GM12878 (cell line): ENCODE measurements around the gene CDKN2B. TPM values are rescaled to one million over a fixed set of nuclear protein-coding genes. Genes with fewer than 3 reads are reported as not detected.

ENCODE experiments used
- ATAC-seq: fragments of 200-7000 bp; cut with Tn5 transposase; 3 replicates; pipeline ENCODE4 v1.9.1; 2020; ENCODE audit warnings: mild to moderate bottlenecking, moderate library complexity
- Bru-seq: library from RNA; stranded (reverse); fragments of 400-500 nt; gene quantifications from one replicate; lab custom pipeline; 2021; lab: Mats Ljungman, UMichigan
- BruChase-seq, 2 experiments: library from RNA; stranded (reverse); fragments of 400-500 nt; gene quantifications; one replicate each; lab custom pipeline; 2021; lab: Mats Ljungman, UMichigan
- BruUV-seq: library from RNA; stranded (reverse); fragments of 400-500 nt; replicated peaks from 2 replicates; lab custom pipeline; 2021; lab: Mats Ljungman, UMichigan
- CTCF ChIA-PET: fragments of 300-600 bp; sonication (Branson Sonifier 250); formaldehyde crosslinking; extraction: SDS; loops from one replicate; lab custom pipeline; 2021; ENCODE audit warnings: inconsistent platforms; lab: Yijun Ruan, JAX
- POLR2A ChIA-PET: fragments of 350-600 bp; formaldehyde crosslinking; extraction: SDS; loops from one replicate; lab custom pipeline; 2021; ENCODE audit warnings: inconsistent platforms; lab: Charles Lee
- RAD21 ChIA-PET: fragments of 300-600 bp; sonication (Branson Sonifier 250); formaldehyde crosslinking; loops from one replicate; lab custom pipeline; 2023; ENCODE audit warnings: antibody characterized with exemption; ENCODE audit not compliant: unreplicated experiment; lab: Charles Lee
- SMC1A ChIA-PET: fragments of 300-600 bp; sonication (Branson Sonifier 250); formaldehyde crosslinking; loops from one replicate; lab custom pipeline; 2023; ENCODE audit not compliant: unreplicated experiment, uncharacterized antibody; lab: Charles Lee
- DNase-seq: peaks from one replicate; pipeline ENCODE4 v3.0.0-alpha.2; 2011; ENCODE audit warnings: low read depth, low spot score
- FAIRE-seq: peaks from 3 replicates; lab custom pipeline; 2011; peaks lifted over from hg19 to GRCh38; lab: Jason Lieb, UNC
- H2AFZ ChIP-seq: 2 replicates; pipeline ENCODE4 v1.6.0; 2011; ENCODE audit warnings: low read depth, low read length, control low read depth; ENCODE audit not compliant: control insufficient read depth
- H3K27ac ChIP-seq: 2 replicates; pipeline ENCODE4 v1.5.1; 2011; ENCODE audit warnings: control low read depth; ENCODE audit not compliant: control insufficient read depth, insufficient read depth
- H3K27me3 ChIP-seq, 2 experiments: replicated peaks in 1 of 2; 2 replicates each; pipeline versions ENCODE4 v1.6.0 to v1.6.1; 2011; ENCODE audit warnings: low read length in 1 of 2; ENCODE audit not compliant: control insufficient read depth in 2 of 2, insufficient read depth in 2 of 2
- H3K36me3 ChIP-seq, 2 experiments: 2 replicates each; pipeline ENCODE4 v1.5.1; 2011; ENCODE audit warnings: low read length in 1 of 2; ENCODE audit not compliant: control insufficient read depth in 2 of 2, insufficient read depth in 2 of 2
- H3K4me1 ChIP-seq: 2 replicates; pipeline ENCODE4 v1.6.1; 2011; ENCODE audit warnings: mild to moderate bottlenecking, low read length, moderate library complexity, mixed read lengths; ENCODE audit not compliant: control insufficient read depth, insufficient read depth
- H3K4me2 ChIP-seq: 2 replicates; pipeline ENCODE4 v1.6.0; 2011; ENCODE audit warnings: control low read depth; ENCODE audit not compliant: control insufficient read depth, insufficient read depth
- H3K4me3 ChIP-seq: fragments of 200-600 bp; sonication (generic); 2 replicates; pipeline ENCODE4 v1.5.1; 2016
- H3K79me2 ChIP-seq: 2 replicates; pipeline ENCODE4 v1.6.0; 2011; ENCODE audit warnings: low read length; ENCODE audit not compliant: control insufficient read depth, insufficient read depth
- H3K9ac ChIP-seq: 2 replicates; pipeline ENCODE4 v1.8.0; 2011; ENCODE audit warnings: low read length, control low read depth, mixed read lengths; ENCODE audit not compliant: control insufficient read depth, insufficient read depth
- H3K9me3 ChIP-seq: replicated peaks from 3 replicates; pipeline ENCODE4 v1.5.1; 2011; ENCODE audit warnings: mild to moderate bottlenecking, low read length; ENCODE audit not compliant: control insufficient read depth, insufficient read depth
- H4K20me1 ChIP-seq: 2 replicates; pipeline ENCODE4 v1.6.0; 2011; ENCODE audit not compliant: control insufficient read depth, insufficient read depth
- CTCF ChIP-seq, 3 experiments: IDR thresholded peaks in 2 of 3; conservative IDR thresholded peaks in 1 of 3; 2 replicates each; pipeline ENCODE4 v1.5.1; 2011; ENCODE audit warnings: low read depth in 3 of 3, low read length in 3 of 3, mild to moderate bottlenecking in 3 of 3, control low read depth in 2 of 3, moderate library complexity in 2 of 3, inconsistent platforms in 1 of 3, mixed read lengths in 1 of 3; ENCODE audit not compliant: control insufficient read depth in 2 of 3, insufficient read depth in 1 of 3; ENCODE audit errors: extremely low read depth in 1 of 3
- IKZF2 ChIP-seq, 2 experiments: fragments of 450-650 bp; IDR thresholded peaks; 2 replicates each; pipeline ENCODE4 v1.6.1; 2017; ENCODE audit warnings: mild to moderate bottlenecking in 2 of 2, moderate library complexity in 2 of 2
- RB1 ChIP-seq: fragments of 450-650 bp; formaldehyde crosslinking; IDR thresholded peaks from 2 replicates; pipeline ENCODE4 v1.6.1; 2017; ENCODE audit warnings: mild to moderate bottlenecking, borderline replicate concordance
- REST ChIP-seq: IDR thresholded peaks from 2 replicates; pipeline ENCODE4 v1.6.1; 2012; ENCODE audit warnings: mild to moderate bottlenecking, low read depth, low read length
- SREBF1 ChIP-seq: IDR thresholded peaks from 2 replicates; pipeline ENCODE4 v1.6.1; 2012; ENCODE audit warnings: mild to moderate bottlenecking, low read length
- STAT3 ChIP-seq: IDR thresholded peaks from 2 replicates; pipeline ENCODE4 v1.6.1; 2011; ENCODE audit warnings: low read depth, low read length, improper control_type of control experiment
- TARDBP ChIP-seq: IDR thresholded peaks from 2 replicates; pipeline ENCODE4 v1.6.1; 2016; ENCODE audit warnings: borderline replicate concordance
- ZBTB4 ChIP-seq: fragments of 450-650 bp; formaldehyde crosslinking; IDR thresholded peaks from 2 replicates; pipeline ENCODE4 v1.4.0; 2022; ENCODE audit warnings: mild to moderate bottlenecking, moderate library complexity
- WGBS: methylation state at CpG from one replicate; pipeline ENCODE4 v1.1.6; 2016; ENCODE audit warnings: low lambda C conversion rate; ENCODE audit not compliant: insufficient replicate concordance, insufficient coverage; ENCODE audit errors: missing lambda C conversion rate; 5-methylcytosine and 5-hydroxymethylcytosine counted together
- in situ Hi-C: fragments of 300-500 bp; cut with MboI; formaldehyde crosslinking; loops from 9 replicates; pipeline ENCODE4 v1.14.3; 2018; ENCODE audit warnings: mixed read lengths
- intact Hi-C: fragments of 100-400 bp; cut with micrococcal nuclease; formaldehyde crosslinking; loops from one replicate; pipeline ENCODE4 v1.14.2; 2022; ENCODE audit not compliant: unreplicated experiment
- long read RNA-seq, 2 experiments: library from polyadenylated mRNA; unstranded; transcript quantifications; one replicate each; pipeline ENCODE4 v2.0.0, GENCODE V29; 2019 to 2020
- polyA minus RNA-seq, 3 experiments: library from RNA; depleted of rRNA, polyadenylated mRNA; stranded (reverse); fragments of >200 nt; gene quantifications; 2 replicates each; pipeline ENCODE4 v1.2.3, GENCODE V29; 2011
- polyA plus RNA-seq, 11 experiments: library from polyadenylated mRNA; depleted of rRNA in 4 of 11; unstranded in 6 of 11; stranded (reverse) in 5 of 11; fragments of >200 nt; fragmentation: Nextera tagmentation in 4 of 11; fragmentation: Illumina TruSeq in 1 of 11; extraction: Ambion mirVana in 4 of 11; extraction: Trizol in 1 of 11; gene quantifications; 1 replicate in 1 of 11; 2 replicates in 10 of 11; pipeline versions ENCODE4 v1.2.1 to v1.2.3, GENCODE V29; 2011 to 2016; ENCODE audit warnings: inconsistent platforms in 2 of 11, missing spikeins in 2 of 11, low read depth in 1 of 11
- total RNA-seq, 4 experiments: library from RNA; depleted of rRNA in 3 of 4; stranded (reverse); fragments of >200 nt in 3 of 4; fragmentation: Illumina TruSeq in 1 of 4; extraction: Trizol in 1 of 4; gene quantifications; 2 replicates each; pipeline versions ENCODE4 v1.2.1 to v1.2.3, GENCODE V29; 2013 to 2021

The CDKN2B gene
- total RNA-seq (2013; cell fraction: nucleolus; rRNA removed) = not detected in 2 replicates
- total RNA-seq (2014; rRNA removed) (0.06 and 0.22 TPM in 2 replicates), total RNA-seq (2014; rRNA removed; fragmentation: Illumina TruSeq; extraction: Trizol) (0.09 and 0.14 TPM in 2 replicates), total RNA-seq (2021) (0.15 and 0.19 TPM in 2 replicates), polyA plus RNA-seq (2011; rRNA removed) (0.03 TPM in 1 of 2 replicates, not detected in the other), polyA plus RNA-seq (2014; fragmentation: Illumina TruSeq; extraction: Trizol) (0.03 and 0.06 TPM in 2 replicates), polyA plus RNA-seq (2014; fragmentation: Nextera tagmentation; extraction: Ambion mirVana) (under 1 TPM; 0.04 to 0.08 TPM), polyA plus RNA-seq (2014; rRNA removed) (0.16 and 0.47 TPM in 2 replicates), polyA plus RNA-seq (2016; fragmentation: Nextera tagmentation; extraction: Ambion mirVana) (under 1 TPM in 1 of 2 experiments, not detected in 1; 0.13 TPM), polyA minus RNA-seq (2011; rRNA and poly(A)+ RNA removed) (0.07 TPM in 1 of 2 replicates, not detected in the other), Bru-seq, nascent RNA (percentile 25 among the genes with signal in this experiment), BruChase-seq, experiment 1, labeled RNA remaining after a 6-hour chase (percentile 27 among the genes with signal in this experiment), BruChase-seq, experiment 2, labeled RNA remaining after a 2-hour chase (percentile 32 among the genes with signal in this experiment)
- polyA plus RNA-seq (2011; ENCODE audit: low read depth) = 0.08 TPM
- polyA plus RNA-seq (2011; cell fraction: cytosol; rRNA removed) = 0.03 and 0.12 TPM in 2 replicates
- polyA plus RNA-seq (2011; cell fraction: nucleus; rRNA removed) = 0.07 and 0.19 TPM in 2 replicates
- 0.20 and 0.27 TPM in 2 replicates for polyA plus RNA-seq (2012)
- polyA minus RNA-seq (2011; cell fraction: cytosol; rRNA and poly(A)+ RNA removed) = not detected in 2 replicates
- not detected in 2 replicates for polyA minus RNA-seq (2011; cell fraction: nucleus; rRNA and poly(A)+ RNA removed)
- long read RNA-seq, experiment 1 = 0 reads
- long read RNA-seq, experiment 2 = 0 reads

- H3K79me2 ChIP-seq = no peaks in the 10 kb centered on the region
- H3K4me1 ChIP-seq = peaks cover 11% of the 10 kb centered on the region
- ChIA-PET POLR2A (interaction anchor here (1.5 kb wide), 1 partner anchor 197 kb away, joined by 4 read pairs; no protein-coding TSS in a partner anchor), CTCF (interaction anchor here (0.7 to 6.1 kb wide), 41 partner anchors 8 to 826 kb away, joined by 3 to 179 read pairs (median 4); partner anchors contain the start of genes CDKN2A and CDKN2B-AS1), SMC1A (interaction anchor here (0.6 to 5.6 kb wide), 25 partner anchors 13 to 443 kb away, joined by 3 to 121 read pairs (median 5); partner anchors contain the start of gene CDKN2B-AS1), RAD21 (interaction anchor here (0.7 to 3.3 kb wide), 19 partner anchors 11 to 444 kb away, joined by 3 to 49 read pairs (median 4); partner anchors contain the start of genes CDKN2A, CDKN2B-AS1 and MTAP)
- peaks cover 0 to 2% of the 10 kb centered on the region in 2 experiments; a peak in 1 of 4 replicates for H3K27me3 ChIP-seq
- intact Hi-C loops (loop anchor here (1.0 to 5.0 kb wide), 2 partner anchors 177 to 195 kb away; no protein-coding TSS in a partner anchor), in situ Hi-C loops (loop anchor here (5.0 kb wide), 1 partner anchor 192 kb away; no protein-coding TSS in a partner anchor)
- peak within 1 kb of the TSS; percentile 85 for H3K4me2 ChIP-seq
- H2AFZ ChIP-seq = peak within 1 kb of the TSS; percentile 90
- H3K27ac ChIP-seq = no peak within 1 kb of the TSS
- H3K9ac ChIP-seq = peak within 1 kb of the TSS; percentile 48
- no TSS peak for BruUV-seq
- ATAC-seq (peak; percentile 98), FAIRE-seq (peak; percentile 81), DNase-seq (no peak)
- 38% methylated on average over 72 of the region's 86 CpGs for WGBS
- no peaks in the 10 kb centered on the region for H3K9me3 ChIP-seq
- H4K20me1 ChIP-seq = no peaks in the 10 kb centered on the region
- no peaks in the 10 kb centered on the region for H3K36me3 ChIP-seq
- H3K4me3 ChIP-seq = peak within 1 kb of the TSS; percentile 66
- TF ChIP-seq IKZF2 (IDR thresholded peaks at IDR 0.05) = 0 out of 4 replicates have a peak, but pooled peaks have one; percentile 39 to 50
- TF ChIP-seq CTCF (IDR thresholded peaks at IDR 0.05 in 2 of 3, conservative IDR thresholded peaks at IDR 0.05 in 1 of 3; ENCODE audit: control insufficient read depth in 2 of 3, extremely low read depth in 1 of 3, insufficient read depth in 1 of 3, low read depth in 3 of 3, low read length in 3 of 3) = peak; percentile 87 to 88 (median 87)
- TF ChIP-seq ZBTB4 = no peak
- TF ChIP-seq REST = no peak
- TF ChIP-seq RB1 = no peak
- no peak for TF ChIP-seq STAT3
- TF ChIP-seq TARDBP = no peak
- TF ChIP-seq SREBF1 = no peak
Observed at GRCh38 chr9:22008717-22009505, at the start of gene CDKN2B. Gene CDKN2B (minus strand): TSS chr9:22009305. CDS start chr9:22008953, 352 bp downstream.
